Pancreas (tissue), 10 donors: ENCODE measurements around the gene OR5A2. TPM values are rescaled to one million over a fixed set of nuclear protein-coding genes. Genes with fewer than 3 reads are reported as not detected.
A peak's percentile ranks its signal among the peaks of the same experiment; 100 is the strongest.

Experiments used
- ATAC-seq, 4 donors: fragments of 200-7000 bp; cut with Tn5 transposase; one replicate each; pipeline versions ENCODE4 v1.8.0 to v1.9.1; 2020; ENCODE audit warnings: mild to moderate bottlenecking in 4 of 4, moderate library complexity in 4 of 4
- DNase-seq, 6 donors: peaks; one replicate each; pipeline ENCODE4 v3.0.0-alpha.2; 2020
- FAIRE-seq: peaks from 2 replicates; lab custom pipeline; 2012; peaks lifted over from hg19 to GRCh38; lab: Jason Lieb, UNC
- H3K27ac ChIP-seq, 4 donors: fragments of 200-600 bp; sonication (generic); 1 replicate in 3 of 4; 2 replicates in 1 of 4; pipeline versions ENCODE4 v1.5.0 to v1.8.0; 2020
- H3K27me3 ChIP-seq, 4 donors: fragments of 200-600 bp; one replicate each; pipeline ENCODE4 v1.8.0; 2021
- H3K36me3 ChIP-seq, 3 donors: fragments of 200-600 bp; sonication (generic) in 1 of 3; one replicate each; pipeline versions ENCODE4 v1.5.0 to v1.8.0; 2020 to 2021
- H3K4me1 ChIP-seq, 3 donors: fragments of 200-600 bp; one replicate each; pipeline ENCODE4 v1.8.0; 2021
- H3K4me3 ChIP-seq, 4 donors: fragments of 200-600 bp; sonication (generic) in 2 of 4; one replicate each; pipeline versions ENCODE4 v1.5.0 to v1.8.0; 2020 to 2021
- H3K9me3 ChIP-seq, 4 donors: fragments of 200-600 bp; one replicate each; pipeline ENCODE4 v1.8.0; 2021
- WGBS, 2 donors: extraction: QIAGEN DNeasy Blood & Tissue Kit; methylation state at CpG; one replicate each; pipeline ENCODE4 v1.1.7; 2013; 5-methylcytosine and 5-hydroxymethylcytosine counted together
- intact Hi-C, 3 donors: fragments of 100-400 bp; cut with DNase I; formaldehyde crosslinking; loops; one replicate each; pipeline versions ENCODE4 v1.11.1 to v1.14.2; 2022
- polyA plus RNA-seq, 2 donors: library from polyadenylated mRNA; stranded (reverse); fragments of 200-250 nt; gene quantifications; one replicate each; pipeline ENCODE4 v1.2.3, GENCODE V29; 2013
- total RNA-seq, 6 donors: library from RNA; stranded (reverse); fragmentation: NEBNext Ultra II Directional in 4 of 6; extraction: Animal tissue kit (Norgen Biotek cat#: 25700) in 4 of 6; gene quantifications; one replicate each; pipeline versions ENCODE4 v1.2.1 to v1.2.4, GENCODE V29; 2021 to 2023
- TF ChIP-seq, protein P1 (sequence below), 4 donors: fragments of 200-600 bp; sonication (generic) in 3 of 4; IDR thresholded peaks; one replicate each; pipeline versions ENCODE4 v1.5.0 to v1.8.0; 2021; ENCODE audit warnings: antibody characterized with exemption in 4 of 4
- donor health status: healthy with polysubstance abuse.
- donor health status: DM: no; HTN: no; CAD: no; lungs with moderate emphysema.
- donor health status: DM: no; HTN: no; CAD: no.
- donor health status: control.
- donor health status: control.
- donor health status: Bipolar disorder and iron deficiency.
- donor health status: DM: yes; HTN: yes; CAD: no.
- donor health status: DM: no; HTN: no; CAD: no.
- donor health status: DM: no; HTN: no; CAD: no.
- donor health status: DM: yes; HTN: yes; CAD: no.

Gene OR5A2
- total RNA-seq (not detected), polyA plus RNA-seq (under 1 TPM in 1 of 2 donors, not detected in 1; under 0.01 TPM)

GRCh38 chr11:59426361-59427067 is at the start of gene OR5A2:
OR5A2 (minus strand) TSS chr11:59426413; CDS start chr11:59422953, 3,460 bp downstream.
- no peaks in the 10 kb centered on the region for H3K27me3 ChIP-seq

GRCh38 chr11:59475176-59475575 is 49.0 kb upstream of the OR5A2 start:
- Histone ChIP-seq H3K4me1 (no peaks in the 10 kb centered on the region), H3K36me3 (no peaks in the 10 kb centered on the region), H3K27ac (no peak overlapping the region), H3K27me3 (no peaks in the 10 kb centered on the region), H3K9me3 (no peaks in the 10 kb centered on the region), H3K4me3 (no peak overlapping the region)
- intact Hi-C loops: no loop called here
- DNase-seq (no peak), FAIRE-seq (no peak), ATAC-seq (no peak)
- WGBS, 2 donors: 62 to 65% methylated on average over 9 of the region's 9 CpGs
- TF ChIP-seq, protein P1, sequence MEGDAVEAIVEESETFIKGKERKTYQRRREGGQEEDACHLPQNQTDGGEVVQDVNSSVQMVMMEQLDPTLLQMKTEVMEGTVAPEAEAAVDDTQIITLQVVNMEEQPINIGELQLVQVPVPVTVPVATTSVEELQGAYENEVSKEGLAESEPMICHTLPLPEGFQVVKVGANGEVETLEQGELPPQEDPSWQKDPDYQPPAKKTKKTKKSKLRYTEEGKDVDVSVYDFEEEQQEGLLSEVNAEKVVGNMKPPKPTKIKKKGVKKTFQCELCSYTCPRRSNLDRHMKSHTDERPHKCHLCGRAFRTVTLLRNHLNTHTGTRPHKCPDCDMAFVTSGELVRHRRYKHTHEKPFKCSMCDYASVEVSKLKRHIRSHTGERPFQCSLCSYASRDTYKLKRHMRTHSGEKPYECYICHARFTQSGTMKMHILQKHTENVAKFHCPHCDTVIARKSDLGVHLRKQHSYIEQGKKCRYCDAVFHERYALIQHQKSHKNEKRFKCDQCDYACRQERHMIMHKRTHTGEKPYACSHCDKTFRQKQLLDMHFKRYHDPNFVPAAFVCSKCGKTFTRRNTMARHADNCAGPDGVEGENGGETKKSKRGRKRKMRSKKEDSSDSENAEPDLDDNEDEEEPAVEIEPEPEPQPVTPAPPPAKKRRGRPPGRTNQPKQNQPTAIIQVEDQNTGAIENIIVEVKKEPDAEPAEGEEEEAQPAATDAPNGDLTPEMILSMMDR (IDR thresholded peaks at IDR 0.05): no peak

More at GRCh38 chr11:59426361-59427067, at the start of gene OR5A2:
- 70 to 71% methylated on average over 5 of the region's 5 CpGs for WGBS, 2 donors
- intact Hi-C loops: loop anchor here in 2 of 3 donors (10.0 kb wide), 2 partner anchors 162 to 252 kb away; partner anchors contain the start of gene DTX4 (in 1 of the 2)
- H3K27ac ChIP-seq: no peak within 1 kb of the TSS
- H3K9me3 ChIP-seq: no peaks in the 10 kb centered on the region
- no peak within 1 kb of the TSS for H3K4me3 ChIP-seq
- no peaks in the 10 kb centered on the region for H3K36me3 ChIP-seq
- H3K4me1 ChIP-seq: peaks cover 0 to 3% (median 0%) of the 10 kb centered on the region in 3 donors
- no peak for DNase-seq
- FAIRE-seq: no peak
- peak in 1 of 4 donors; percentile 57 for ATAC-seq
- TF ChIP-seq, protein P1 (IDR thresholded peaks at IDR 0.05): no peak

GRCh38 chr11:59473015-59473414 is 46.8 kb upstream of the OR5A2 start, which contains the start of gene OR4D10:
OR4D10 (plus strand) TSS chr11:59473315; CDS start chr11:59477430, 4,115 bp downstream.
- H3K27me3 ChIP-seq: no peaks in the 10 kb centered on the region
- TF ChIP-seq, protein P1 (IDR thresholded peaks at IDR 0.05): no peak
- DNase-seq: no peak
- no peaks in the 10 kb centered on the region for H3K9me3 ChIP-seq
- ATAC-seq: no peak
- H3K4me3 ChIP-seq: no peak within 1 kb of the TSS
- H3K4me1 ChIP-seq: no peaks in the 10 kb centered on the region
- intact Hi-C loops: no loop called here
- no peaks in the 10 kb centered on the region for H3K36me3 ChIP-seq
- FAIRE-seq: no peak
- H3K27ac ChIP-seq: no peak within 1 kb of the TSS

- H3K27me3 ChIP-seq: no peaks in the 10 kb centered on the region
- no peak overlapping the region for H3K27ac ChIP-seq
- DNase-seq (no peak), FAIRE-seq (no peak), ATAC-seq (no peak)
- WGBS, 2 donors: 35 to 41% methylated on average over 5 of the region's 5 CpGs
- TF ChIP-seq, protein P1 (IDR thresholded peaks at IDR 0.05): no peak
- H3K4me3 ChIP-seq: no peak overlapping the region
- H3K36me3 ChIP-seq: no peaks in the 10 kb centered on the region
- no peaks in the 10 kb centered on the region for H3K4me1 ChIP-seq
- intact Hi-C loops: no loop called here
- no peaks in the 10 kb centered on the region for H3K9me3 ChIP-seq
Measured at GRCh38 chr11:59463190-59463641, 37.0 kb upstream of the OR5A2 start.

GRCh38 chr11:59459916-59460315 is 33.7 kb upstream of the OR5A2 start:
- intact Hi-C loops: no loop called here
- no peak for FAIRE-seq
- ATAC-seq: no peak

More at GRCh38 chr11:59459916-59460315, 33.7 kb upstream of the OR5A2 start:
- Histone ChIP-seq H3K27ac (no peak overlapping the region), H3K4me3 (no peak overlapping the region), H3K36me3 (no peaks in the 10 kb centered on the region), H3K9me3 (no peaks in the 10 kb centered on the region), H3K4me1 (no peaks in the 10 kb centered on the region), H3K27me3 (no peaks in the 10 kb centered on the region)
- WGBS, 2 donors: 82 to 88% methylated on average over 3 of the region's 3 CpGs
- TF ChIP-seq, protein P1 (IDR thresholded peaks at IDR 0.05): no peak
- no peak for DNase-seq
